Central memory CD8-positive, alpha-beta T cell (primary cell): Measurements from ENCODE around the gene IGFL4.
"Not testable (repeated sequence)": the region's sequence is repeated elsewhere in the genome, so short reads cannot be mapped to it uniquely, and the experiment has no call there.

Source experiments
- ATAC-seq: fragments of 150-1000 bp; cut with Tn5 transposase; replicated peaks from 2 replicates; pipeline ENCODE4 v1.10.0; 2022; ENCODE audit warnings: mild to moderate bottlenecking, moderate FRiP score, moderate number of reproducible peaks; ENCODE audit not compliant: poor library complexity, severe bottlenecking; ENCODE audit errors: extremely low read depth
- DNase-seq, 2 donors: peaks; one replicate each; pipeline ENCODE4 v3.0.0; 2021; ENCODE audit warnings: low spot score in 2 of 2
- H3K27ac Mint-ChIP-seq: one replicate; pipeline ENCODE4 v1.8.0; 2022; ENCODE audit warnings: low read depth, mild to moderate bottlenecking, moderate library complexity, mixed read lengths
- H3K27me3 Mint-ChIP-seq: one replicate; pipeline ENCODE4 v1.8.0; 2022; ENCODE audit warnings: mixed read lengths
- H3K36me3 Mint-ChIP-seq: one replicate; pipeline ENCODE4 v1.8.0; 2022; ENCODE audit warnings: mild to moderate bottlenecking, moderate library complexity, mixed read lengths; ENCODE audit not compliant: insufficient read depth
- H3K4me1 Mint-ChIP-seq: one replicate; pipeline ENCODE4 v1.8.0; 2022; ENCODE audit warnings: mixed read lengths
- H3K4me3 Mint-ChIP-seq: one replicate; pipeline ENCODE4 v1.8.0; 2022; ENCODE audit warnings: mild to moderate bottlenecking, moderate library complexity, mixed read lengths
- H3K9me3 Mint-ChIP-seq: one replicate; pipeline ENCODE4 v1.8.0; 2022; ENCODE audit warnings: mixed read lengths

Gene IGFL4

DNA sequence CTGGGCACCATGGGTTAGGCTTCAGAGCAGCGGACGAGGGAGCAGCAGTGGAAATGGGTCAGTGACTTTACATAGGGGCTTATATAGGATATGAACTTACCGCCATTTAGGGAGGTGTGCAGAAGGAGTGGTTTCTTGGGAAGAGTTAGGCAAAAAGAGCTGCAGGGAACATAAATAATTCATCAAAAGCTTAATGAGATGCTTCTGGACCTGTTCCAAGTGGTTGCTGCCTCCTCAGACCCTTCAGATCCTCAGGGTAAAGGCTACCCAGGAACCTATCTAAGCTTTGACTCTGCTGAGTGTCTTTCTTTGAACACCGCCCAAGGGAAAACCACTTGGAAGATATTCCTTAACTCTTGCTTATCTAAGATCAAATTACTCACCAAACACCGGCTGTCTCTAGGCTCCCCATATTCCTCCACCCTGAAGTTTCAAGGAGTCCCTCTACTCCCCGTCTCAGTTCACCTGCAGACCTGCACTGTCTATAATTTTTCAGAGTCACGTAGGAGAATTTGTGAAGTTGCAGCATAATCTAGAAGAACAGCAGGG, at the start of gene IGFL4:
IGFL4 (minus strand) TSS at position 51 of the 549 bp plus-strand sequence; CDS start at position 11, 40 bp downstream.
- no peak within 1 kb of the TSS for H3K27ac Mint-ChIP-seq
- H3K4me3 Mint-ChIP-seq: no peak within 1 kb of the TSS
- no peak for ATAC-seq
- H3K9me3 Mint-ChIP-seq: no peaks in the 10 kb centered on the region
- peaks cover 80% of the 10 kb centered on the region for H3K27me3 Mint-ChIP-seq
- no peak for DNase-seq
- H3K36me3 Mint-ChIP-seq: no peaks in the 10 kb centered on the region
- no peaks in the 10 kb centered on the region for H3K4me1 Mint-ChIP-seq

DNA sequence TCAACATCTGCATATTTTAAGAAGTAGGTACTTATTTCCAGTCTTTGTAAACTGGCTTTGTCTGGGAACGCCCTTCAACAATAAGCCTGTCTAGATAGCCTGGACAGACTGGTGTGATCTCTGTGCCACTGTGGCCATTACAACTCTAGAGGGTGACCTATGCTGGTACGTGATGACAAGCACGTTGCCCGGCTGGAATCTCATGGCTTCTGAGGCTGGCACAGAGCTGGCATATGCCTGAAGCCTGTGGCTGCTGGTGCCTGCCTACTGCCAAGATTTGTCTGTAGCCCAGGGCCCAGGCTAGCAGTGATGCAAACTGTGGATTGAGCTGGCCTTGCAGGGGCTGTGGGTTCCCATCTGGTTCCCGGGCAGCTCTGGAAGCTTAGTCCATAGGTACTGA, 49.6 kb upstream of the IGFL4 start:
- H3K9me3 Mint-ChIP-seq: peaks cover 26% of the 10 kb centered on the region
- ATAC-seq (no peak), DNase-seq (no peak)
- H3K4me3 Mint-ChIP-seq: no peak overlapping the region
- H3K27me3 Mint-ChIP-seq: peaks cover 58% of the 10 kb centered on the region
- no peaks in the 10 kb centered on the region for H3K4me1 Mint-ChIP-seq
- H3K36me3 Mint-ChIP-seq: no peaks in the 10 kb centered on the region
- no peak overlapping the region for H3K27ac Mint-ChIP-seq

DNA sequence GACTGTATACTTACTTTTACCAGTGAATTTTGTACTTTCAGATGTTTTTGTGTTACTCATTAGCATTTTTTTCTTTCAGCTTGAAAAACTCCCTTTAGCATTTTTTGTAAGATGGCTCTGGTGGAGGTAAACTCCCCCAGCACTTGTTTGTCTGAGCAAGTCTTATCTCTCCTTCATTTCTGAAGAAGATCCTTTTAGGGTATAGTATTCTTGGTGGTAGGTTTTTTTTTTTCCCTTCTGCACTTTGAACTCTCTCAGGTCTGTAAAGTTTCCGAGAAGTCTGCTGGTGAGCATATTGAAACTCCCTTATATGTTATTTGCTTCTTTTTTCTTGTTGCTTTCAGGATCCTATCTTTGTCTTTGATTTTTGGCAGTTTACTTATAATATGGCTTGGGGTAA, 48.6 kb upstream of the IGFL4 start:
- peaks cover 26% of the 10 kb centered on the region for H3K9me3 Mint-ChIP-seq
- DNase-seq: no peak
- H3K4me3 Mint-ChIP-seq: no peak overlapping the region
- no peak overlapping the region for H3K27ac Mint-ChIP-seq
- H3K27me3 Mint-ChIP-seq: peaks cover 58% of the 10 kb centered on the region
- no peaks in the 10 kb centered on the region for H3K4me1 Mint-ChIP-seq
- H3K36me3 Mint-ChIP-seq: no peaks in the 10 kb centered on the region
- no peak for ATAC-seq

DNA sequence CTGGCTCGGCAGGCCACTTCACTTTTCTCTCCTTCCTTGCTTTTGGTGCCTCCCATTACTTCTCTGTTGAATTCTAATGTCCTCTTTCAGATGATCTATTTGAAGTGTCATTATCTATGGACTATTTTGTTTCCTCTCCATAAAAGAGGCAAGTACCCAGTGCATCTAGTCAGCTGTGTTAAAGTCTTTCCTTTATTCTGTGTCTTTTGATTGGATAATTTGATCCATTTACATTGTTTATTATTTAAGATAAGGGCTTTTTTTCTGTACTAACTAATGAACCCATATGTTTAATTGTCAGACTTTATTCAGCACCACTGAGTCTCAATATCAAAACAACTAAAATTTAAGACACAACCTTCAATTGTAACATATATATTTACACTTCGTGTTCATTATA, 47.3 kb upstream of the IGFL4 start:
- no peak for ATAC-seq
- Mint-ChIP-seq H3K4me3 (no peak overlapping the region), H3K27me3 (peaks cover 58% of the 10 kb centered on the region)

DNA sequence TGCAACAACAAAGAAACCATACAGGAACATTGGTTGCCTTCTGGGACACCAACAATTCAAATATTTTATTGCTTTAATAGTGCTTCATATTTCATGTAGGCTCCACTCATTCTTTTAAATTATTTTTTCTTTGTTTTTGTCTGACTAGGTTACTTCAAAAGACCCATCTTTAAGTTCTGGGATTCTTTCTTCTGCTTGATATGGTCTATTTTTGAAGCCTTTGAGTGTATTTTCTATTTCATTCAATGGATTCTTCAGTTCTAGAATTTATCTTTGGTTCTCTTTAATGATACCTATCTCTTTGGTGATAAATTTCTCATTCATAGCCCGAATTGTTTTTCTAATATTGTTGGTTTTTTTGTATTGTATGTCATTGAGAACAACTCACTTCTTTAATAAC, 45.1 kb upstream of the IGFL4 start:
- H3K4me1 Mint-ChIP-seq: no peaks in the 10 kb centered on the region
- no peak overlapping the region for H3K4me3 Mint-ChIP-seq
- ATAC-seq (no peak), DNase-seq (no peak)
- no peak overlapping the region for H3K27ac Mint-ChIP-seq
- no peaks in the 10 kb centered on the region for H3K36me3 Mint-ChIP-seq
- H3K27me3 Mint-ChIP-seq: peaks cover 74% of the 10 kb centered on the region
- peaks cover 24% of the 10 kb centered on the region for H3K9me3 Mint-ChIP-seq

More for the DNA sequence above, 47.3 kb upstream of the IGFL4 start:
- no peak overlapping the region for H3K27ac Mint-ChIP-seq
- no peak for DNase-seq
- peaks cover 26% of the 10 kb centered on the region for H3K9me3 Mint-ChIP-seq
- H3K36me3 Mint-ChIP-seq: no peaks in the 10 kb centered on the region
- no peaks in the 10 kb centered on the region for H3K4me1 Mint-ChIP-seq

DNA sequence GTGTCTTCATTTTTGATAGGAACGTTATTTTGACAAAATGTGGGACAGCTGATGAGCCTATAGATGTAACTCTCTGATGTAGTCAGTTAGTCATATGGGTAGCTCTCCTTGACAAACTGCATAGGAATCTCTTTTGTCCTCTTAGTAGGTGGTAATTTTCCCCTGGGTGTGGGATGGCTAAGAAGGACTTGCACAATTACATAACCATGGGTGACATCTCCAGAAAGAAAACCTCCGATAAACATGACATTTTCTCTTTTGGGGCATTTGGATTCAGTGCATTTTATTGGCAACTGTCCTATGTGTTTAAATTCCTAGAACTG, 41.9 kb upstream of the IGFL4 start:
- Mint-ChIP-seq H3K4me3 (no peak overlapping the region), H3K27ac (no peak overlapping the region), H3K36me3 (no peaks in the 10 kb centered on the region), H3K27me3 (peaks cover 72% of the 10 kb centered on the region), H3K9me3 (peaks cover 10% of the 10 kb centered on the region), H3K4me1 (no peaks in the 10 kb centered on the region)
- DNase-seq (no peak), ATAC-seq (no peak)

DNA sequence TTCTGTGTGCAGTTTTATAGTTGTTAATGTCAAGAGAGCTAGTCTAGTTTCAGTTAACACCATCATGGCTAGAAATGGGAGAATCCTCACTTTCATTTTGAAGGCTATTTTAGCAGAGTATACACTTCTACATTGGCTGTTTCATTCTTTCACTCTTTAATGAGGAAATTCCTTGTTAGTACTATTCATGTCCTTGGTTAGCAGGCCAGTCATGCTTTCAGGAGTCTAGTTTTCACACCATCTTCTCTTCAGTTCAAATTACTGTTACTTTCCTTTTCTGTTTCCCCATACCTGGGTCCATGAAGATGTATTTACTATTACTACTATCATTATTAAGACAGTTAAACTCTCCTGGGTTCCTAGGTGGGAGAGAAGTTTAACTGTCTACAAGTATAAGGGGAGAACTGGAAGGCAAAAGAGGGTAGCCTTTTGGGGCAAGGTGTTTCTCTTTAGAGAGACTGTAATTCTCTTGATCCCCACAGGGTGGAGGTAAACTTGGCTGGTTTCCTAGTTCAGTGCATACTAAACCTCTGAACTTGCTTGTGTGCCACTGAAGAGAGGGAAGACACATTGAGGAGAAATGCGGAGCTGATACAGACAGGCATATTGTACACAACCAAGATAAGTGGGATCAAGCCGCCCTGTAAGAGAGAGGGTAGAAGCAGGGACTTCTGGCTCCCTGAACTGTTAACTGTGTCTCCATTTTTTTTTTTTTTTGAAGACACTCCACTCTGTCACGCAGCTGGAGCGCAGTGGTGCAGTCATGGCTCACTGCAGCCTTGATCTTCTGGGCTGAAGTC, 41.3 kb upstream of the IGFL4 start:
- peaks cover 4% of the 10 kb centered on the region for H3K4me1 Mint-ChIP-seq
- H3K27ac Mint-ChIP-seq: no peak overlapping the region
- ATAC-seq (no peak), DNase-seq (no peak)
- peaks cover 9% of the 10 kb centered on the region for H3K9me3 Mint-ChIP-seq
- H3K36me3 Mint-ChIP-seq: no peaks in the 10 kb centered on the region
- no peak overlapping the region for H3K4me3 Mint-ChIP-seq
- H3K27me3 Mint-ChIP-seq: peaks cover 78% of the 10 kb centered on the region

DNA sequence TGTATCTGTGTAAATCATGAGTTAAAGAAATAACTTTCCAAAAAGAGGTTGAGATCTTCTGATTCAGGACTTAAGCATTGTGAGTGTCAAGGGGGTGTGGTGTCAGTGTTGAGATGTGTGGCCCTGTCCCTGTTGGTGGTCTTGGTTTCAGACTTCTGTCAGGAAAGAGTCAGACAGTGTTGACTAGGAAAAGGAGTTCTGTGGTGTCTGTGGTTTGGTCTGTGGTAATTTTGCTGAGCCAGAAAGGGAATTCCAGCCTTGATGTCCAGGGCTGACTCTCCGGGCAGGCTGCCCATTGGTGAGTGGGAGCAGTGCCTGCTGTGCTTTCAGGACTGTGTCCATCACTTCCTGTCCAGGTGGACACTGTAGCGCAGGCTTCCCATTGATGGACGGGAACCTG, 39.8 kb upstream of the IGFL4 start:
- Mint-ChIP-seq H3K27me3 (peaks cover 92% of the 10 kb centered on the region), H3K9me3 (no peaks in the 10 kb centered on the region), H3K4me3 (no peak overlapping the region), H3K4me1 (peaks cover 9% of the 10 kb centered on the region), H3K27ac (no peak overlapping the region), H3K36me3 (no peaks in the 10 kb centered on the region)
- ATAC-seq: no peak
- no peak for DNase-seq

DNA sequence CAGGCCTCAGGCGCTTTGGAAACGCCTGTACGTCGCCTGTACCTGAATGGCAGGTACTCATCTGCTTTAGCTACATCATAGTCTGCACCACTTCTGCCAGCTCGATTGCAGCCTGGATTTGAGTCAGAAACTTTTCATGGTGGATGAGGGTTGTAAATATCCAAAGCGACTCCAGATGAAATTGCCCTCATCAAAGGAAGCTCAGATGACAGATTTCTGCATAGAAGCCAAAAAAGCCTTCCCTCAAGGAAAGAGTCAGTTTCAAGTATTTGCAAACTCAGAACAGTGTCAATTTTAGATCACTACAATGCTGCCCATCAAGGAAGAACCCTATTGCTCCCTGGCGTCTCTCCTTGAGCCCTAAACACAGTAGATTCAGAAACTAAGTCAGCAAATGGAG, 38.8 kb upstream of the IGFL4 start:
- ATAC-seq (no peak), DNase-seq (no peak)
- no peak overlapping the region for H3K27ac Mint-ChIP-seq
- H3K9me3 Mint-ChIP-seq: no peaks in the 10 kb centered on the region
- H3K4me3 Mint-ChIP-seq: no peak overlapping the region
- peaks cover 9% of the 10 kb centered on the region for H3K4me1 Mint-ChIP-seq
- H3K27me3 Mint-ChIP-seq: peaks cover 92% of the 10 kb centered on the region
- H3K36me3 Mint-ChIP-seq: no peaks in the 10 kb centered on the region

DNA sequence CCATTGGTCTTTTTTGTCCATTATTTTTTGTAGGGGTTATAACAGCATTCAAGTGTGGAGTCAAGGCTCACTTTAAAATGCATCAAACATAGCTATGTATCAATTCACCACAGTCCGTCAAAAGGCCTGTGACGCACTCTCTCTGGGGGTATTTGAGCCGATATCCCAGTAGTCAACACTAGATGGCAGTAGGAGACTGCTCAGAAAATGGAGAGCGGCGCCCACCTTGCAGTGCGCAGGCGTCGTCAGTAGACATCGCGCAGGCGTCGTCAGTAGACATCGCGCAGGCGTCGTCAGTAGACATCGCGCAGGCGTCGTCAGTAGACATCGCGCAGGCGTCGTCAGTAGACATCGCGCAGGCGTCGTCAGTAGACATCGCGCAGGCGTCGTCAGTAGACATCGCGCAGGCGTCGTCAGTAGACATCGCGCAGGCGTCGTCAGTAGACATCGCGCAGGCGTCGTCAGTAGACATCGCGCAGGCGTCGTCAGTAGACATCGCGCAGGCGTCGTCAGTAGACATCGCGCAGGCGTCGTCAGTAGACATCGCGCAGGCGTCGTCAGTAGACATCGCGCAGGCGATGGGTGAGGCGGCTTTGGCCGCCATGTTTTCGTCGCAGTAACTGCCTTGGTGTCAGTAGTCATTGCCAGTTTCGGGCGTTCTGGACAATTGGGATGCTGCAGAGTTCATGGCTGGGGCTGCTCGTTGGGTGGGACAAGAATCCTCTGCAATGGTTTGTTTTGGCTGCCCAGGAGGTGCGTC, 38.0 kb upstream of the IGFL4 start:
- H3K4me3 Mint-ChIP-seq, H3K9me3 Mint-ChIP-seq, H3K27ac Mint-ChIP-seq, DNase-seq, H3K36me3 Mint-ChIP-seq, H3K4me1 Mint-ChIP-seq, ATAC-seq: not testable (repeated sequence)
- H3K27me3 Mint-ChIP-seq: peaks cover 92% of the 10 kb centered on the region

DNA sequence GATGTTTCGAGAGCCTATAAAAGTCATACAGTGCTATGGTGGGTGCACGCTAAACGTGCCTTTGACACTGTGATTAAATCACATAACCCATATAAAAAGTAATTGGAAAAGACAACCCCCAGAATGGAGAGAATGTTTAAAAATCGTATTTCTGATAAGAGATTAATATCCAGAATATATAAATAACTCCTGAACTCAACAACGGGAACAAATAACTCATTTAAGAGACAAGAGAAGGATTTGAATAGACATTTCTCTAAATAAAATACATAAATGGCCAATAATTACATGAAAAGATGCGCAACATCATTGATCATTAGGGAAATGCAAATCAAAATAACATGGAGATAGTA, 37.0 kb upstream of the IGFL4 start:
- Mint-ChIP-seq H3K4me1 (peaks cover 9% of the 10 kb centered on the region), H3K4me3 (no peak overlapping the region), H3K27ac (no peak overlapping the region), H3K27me3 (peaks cover 93% of the 10 kb centered on the region), H3K9me3 (no peaks in the 10 kb centered on the region), H3K36me3 (no peaks in the 10 kb centered on the region)
- no peak for ATAC-seq
- no peak for DNase-seq

DNA sequence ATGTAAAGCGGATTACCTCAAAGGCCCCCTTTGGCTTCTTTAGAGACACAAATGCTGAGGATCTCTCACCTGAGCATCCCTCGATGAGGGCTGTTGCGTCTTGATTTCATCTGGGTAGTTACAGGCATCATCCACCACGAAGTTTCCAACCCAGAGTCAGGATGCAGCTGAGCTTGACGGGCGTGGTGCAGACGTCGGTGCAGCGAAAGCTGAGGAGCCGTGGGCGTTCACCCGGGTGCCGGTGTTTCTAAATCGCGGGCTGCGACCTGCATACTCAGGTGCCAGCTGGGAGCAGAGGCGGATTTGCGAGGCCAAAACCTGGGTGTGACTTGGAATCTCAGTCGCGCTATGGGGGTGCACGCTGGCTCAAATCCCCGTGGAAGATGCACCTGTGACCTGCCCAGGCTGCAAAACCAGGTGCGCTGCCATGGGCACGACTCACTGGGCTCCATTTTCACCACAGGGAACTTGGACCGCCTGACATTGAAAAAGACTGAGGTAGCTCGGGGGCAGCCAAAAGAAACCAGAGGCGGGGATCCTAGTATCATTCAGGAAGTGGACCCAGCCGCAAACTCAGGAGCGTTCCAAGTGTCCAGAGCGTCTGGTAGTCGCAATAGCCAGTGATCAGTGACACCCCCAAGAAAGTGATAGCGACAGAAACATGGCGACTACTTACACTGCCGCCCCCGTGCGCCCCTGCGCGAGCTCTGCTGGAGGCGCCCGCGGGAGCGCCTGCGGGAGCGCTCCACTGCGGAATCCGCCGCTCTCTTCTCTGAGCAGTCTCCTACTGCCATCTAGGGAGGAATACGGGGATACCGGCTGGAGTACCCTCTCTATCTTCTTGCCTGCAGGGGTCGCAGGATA, 36.4 kb upstream of the IGFL4 start:
- DNase-seq (no peak), ATAC-seq (no peak)
- Mint-ChIP-seq H3K9me3 (no peaks in the 10 kb centered on the region), H3K36me3 (no peaks in the 10 kb centered on the region), H3K4me3 (no peak overlapping the region), H3K27ac (no peak overlapping the region), H3K27me3 (peaks cover 93% of the 10 kb centered on the region), H3K4me1 (peaks cover 9% of the 10 kb centered on the region)
